GM12878 (cell line): ENCODE data around the gene AZU1. TPM values are rescaled to one million over a fixed set of nuclear protein-coding genes. Genes with fewer than 3 reads are reported as not detected.
A peak's percentile ranks its signal among the peaks of the same experiment; 100 is the strongest.

Experiments used
- ATAC-seq: fragments of 200-7000 bp; cut with Tn5 transposase; 3 replicates; pipeline ENCODE4 v1.9.1; 2020; ENCODE audit warnings: mild to moderate bottlenecking, moderate library complexity
- BruUV-seq: library from RNA; stranded (reverse); fragments of 400-500 nt; replicated peaks from 2 replicates; lab custom pipeline; 2021; lab: Mats Ljungman, UMichigan
- CTCF ChIA-PET: fragments of 300-600 bp; sonication (Branson Sonifier 250); formaldehyde crosslinking; extraction: SDS; loops from one replicate; lab custom pipeline; 2021; ENCODE audit warnings: inconsistent platforms; lab: Yijun Ruan, JAX
- POLR2A ChIA-PET: fragments of 350-600 bp; formaldehyde crosslinking; extraction: SDS; loops from one replicate; lab custom pipeline; 2021; ENCODE audit warnings: inconsistent platforms; lab: Charles Lee
- RAD21 ChIA-PET: fragments of 300-600 bp; sonication (Branson Sonifier 250); formaldehyde crosslinking; loops from one replicate; lab custom pipeline; 2023; ENCODE audit warnings: antibody characterized with exemption; ENCODE audit not compliant: unreplicated experiment; lab: Charles Lee
- SMC1A ChIA-PET: fragments of 300-600 bp; sonication (Branson Sonifier 250); formaldehyde crosslinking; loops from one replicate; lab custom pipeline; 2023; ENCODE audit not compliant: unreplicated experiment, uncharacterized antibody; lab: Charles Lee
- DNase-seq: peaks from one replicate; pipeline ENCODE4 v3.0.0-alpha.2; 2011; ENCODE audit warnings: low read depth, low spot score
- FAIRE-seq: peaks from 3 replicates; lab custom pipeline; 2011; peaks lifted over from hg19 to GRCh38; lab: Jason Lieb, UNC
- H2AFZ ChIP-seq: 2 replicates; pipeline ENCODE4 v1.6.0; 2011; ENCODE audit warnings: low read depth, low read length, control low read depth; ENCODE audit not compliant: control insufficient read depth
- H3K27ac ChIP-seq: 2 replicates; pipeline ENCODE4 v1.5.1; 2011; ENCODE audit warnings: control low read depth; ENCODE audit not compliant: control insufficient read depth, insufficient read depth
- H3K27me3 ChIP-seq, 2 experiments: replicated peaks in 1 of 2; 2 replicates each; pipeline versions ENCODE4 v1.6.0 to v1.6.1; 2011; ENCODE audit warnings: low read length in 1 of 2; ENCODE audit not compliant: control insufficient read depth in 2 of 2, insufficient read depth in 2 of 2
- H3K36me3 ChIP-seq, 2 experiments: 2 replicates each; pipeline ENCODE4 v1.5.1; 2011; ENCODE audit warnings: low read length in 1 of 2; ENCODE audit not compliant: control insufficient read depth in 2 of 2, insufficient read depth in 2 of 2
- H3K4me1 ChIP-seq: 2 replicates; pipeline ENCODE4 v1.6.1; 2011; ENCODE audit warnings: mild to moderate bottlenecking, low read length, moderate library complexity, mixed read lengths; ENCODE audit not compliant: control insufficient read depth, insufficient read depth
- H3K4me2 ChIP-seq: 2 replicates; pipeline ENCODE4 v1.6.0; 2011; ENCODE audit warnings: control low read depth; ENCODE audit not compliant: control insufficient read depth, insufficient read depth
- H3K4me3 ChIP-seq: fragments of 200-600 bp; sonication (generic); 2 replicates; pipeline ENCODE4 v1.5.1; 2016
- H3K79me2 ChIP-seq: 2 replicates; pipeline ENCODE4 v1.6.0; 2011; ENCODE audit warnings: low read length; ENCODE audit not compliant: control insufficient read depth, insufficient read depth
- H3K9ac ChIP-seq: 2 replicates; pipeline ENCODE4 v1.8.0; 2011; ENCODE audit warnings: low read length, control low read depth, mixed read lengths; ENCODE audit not compliant: control insufficient read depth, insufficient read depth
- H3K9me3 ChIP-seq: replicated peaks from 3 replicates; pipeline ENCODE4 v1.5.1; 2011; ENCODE audit warnings: mild to moderate bottlenecking, low read length; ENCODE audit not compliant: control insufficient read depth, insufficient read depth
- H4K20me1 ChIP-seq: 2 replicates; pipeline ENCODE4 v1.6.0; 2011; ENCODE audit not compliant: control insufficient read depth, insufficient read depth
- BCL3 ChIP-seq: IDR thresholded peaks from 2 replicates; pipeline ENCODE4 v1.6.1; 2011; ENCODE audit warnings: borderline replicate concordance, low read depth, mild to moderate bottlenecking, moderate library complexity, low read length; ENCODE audit not compliant: insufficient read depth, poor library complexity, severe bottlenecking
- E2F8 ChIP-seq: fragments of 450-650 bp; IDR thresholded peaks from 2 replicates; pipeline ENCODE4 v1.6.1; 2018; ENCODE audit warnings: mild to moderate bottlenecking, low read depth, moderate library complexity; ENCODE audit not compliant: partially characterized antibody
- IKZF1 ChIP-seq: fragments of 450-650 bp; conservative IDR thresholded peaks from 2 replicates; pipeline ENCODE4 v1.6.1; 2017; ENCODE audit warnings: antibody characterized with exemption, mild to moderate bottlenecking
- TARDBP ChIP-seq: IDR thresholded peaks from 2 replicates; pipeline ENCODE4 v1.6.1; 2016; ENCODE audit warnings: borderline replicate concordance
- WGBS: methylation state at CpG from one replicate; pipeline ENCODE4 v1.1.6; 2016; ENCODE audit warnings: low lambda C conversion rate; ENCODE audit not compliant: insufficient replicate concordance, insufficient coverage; ENCODE audit errors: missing lambda C conversion rate; 5-methylcytosine and 5-hydroxymethylcytosine counted together
- in situ Hi-C: fragments of 300-500 bp; cut with MboI; formaldehyde crosslinking; loops from 9 replicates; pipeline ENCODE4 v1.14.3; 2018; ENCODE audit warnings: mixed read lengths
- intact Hi-C: fragments of 100-400 bp; cut with micrococcal nuclease; formaldehyde crosslinking; loops from one replicate; pipeline ENCODE4 v1.14.2; 2022; ENCODE audit not compliant: unreplicated experiment
- polyA plus RNA-seq, 11 experiments: library from polyadenylated mRNA; depleted of rRNA in 4 of 11; unstranded in 6 of 11; stranded (reverse) in 5 of 11; fragments of >200 nt; fragmentation: Nextera tagmentation in 4 of 11; fragmentation: Illumina TruSeq in 1 of 11; extraction: Ambion mirVana in 4 of 11; extraction: Trizol in 1 of 11; gene quantifications; 1 replicate in 1 of 11; 2 replicates in 10 of 11; pipeline versions ENCODE4 v1.2.1 to v1.2.3, GENCODE V29; 2011 to 2016; ENCODE audit warnings: inconsistent platforms in 2 of 11, missing spikeins in 2 of 11, low read depth in 1 of 11
- total RNA-seq, 4 experiments: library from RNA; depleted of rRNA in 3 of 4; stranded (reverse); fragments of >200 nt in 3 of 4; fragmentation: Illumina TruSeq in 1 of 4; extraction: Trizol in 1 of 4; gene quantifications; 2 replicates each; pipeline versions ENCODE4 v1.2.1 to v1.2.3, GENCODE V29; 2013 to 2021

The AZU1 gene
- total and polyA plus RNA-seq, 10 of the 15 experiments (the other 5 are each of a cell fraction or from before 2014, with no cell fraction given), result not detected

- in situ Hi-C loops (no loop called here), intact Hi-C loops (no loop called here)
- ATAC-seq, result no peak
- H3K27me3 ChIP-seq, result no peaks in the 10 kb centered on the region
- ChIA-PET SMC1A (no interaction called here), RAD21 (no interaction called here), POLR2A (no interaction called here), CTCF (no interaction called here)
- H3K9me3 ChIP-seq, result no peaks in the 10 kb centered on the region
- H3K4me1 ChIP-seq, result peaks cover under 1% of the 10 kb centered on the region; the same call in 1 of the 2 replicates
- peaks cover 13% of the 10 kb centered on the region for H4K20me1 ChIP-seq
- FAIRE-seq, result no peak
- peaks cover 25% of the 10 kb centered on the region for H3K79me2 ChIP-seq
- TF ChIP-seq E2F8 (no peak), TARDBP (no peak), IKZF1 (peak; percentile 27; the same call in 1 of the 2 replicates), BCL3 (peak; percentile 54)
- BruUV-seq, result no TSS peak
- DNase-seq, result no peak
- no peak overlapping the region for H3K27ac ChIP-seq
- no peak overlapping the region for H3K4me2 ChIP-seq
- 95% methylated on average over 28 of the region's 28 CpGs for WGBS
- H3K4me3 ChIP-seq, result no peak overlapping the region
- no peak overlapping the region for H2AFZ ChIP-seq
- H3K36me3 ChIP-seq, result peaks cover 6 to 8% of the 10 kb centered on the region in 2 experiments; a peak in 3 of 4 replicates
- no peak overlapping the region for H3K9ac ChIP-seq
These were observed 32.5 kb upstream of the AZU1 start for GRCh38 chr19:795073-795611.
